ENCODE data around the gene CDC42SE2.
"Not testable (repeated sequence)": the region's sequence is repeated elsewhere in the genome, so short reads cannot be mapped to it uniquely, and the experiment has no call there.

CDC42SE2 gene

GRCh38 chr5:131396630-131397273, 132.9 kb downstream of the CDC42SE2 start:
- no peak for DNase-seq

- DNase-seq, result not testable (repeated sequence)
Observed at GRCh38 chr5:131399007-131399406, 135.2 kb downstream of the CDC42SE2 start.

GRCh38 chr5:131400585-131400984, 136.7 kb downstream of the CDC42SE2 start:
- DNase-seq, result no peak

- DNase-seq, result no peak
Observed at GRCh38 chr5:131405674-131406073, 141.8 kb downstream of the CDC42SE2 start.

- DNase-seq, result no peak
Observed at GRCh38 chr5:131406076-131406475, 142.2 kb downstream of the CDC42SE2 start.

- no peak for DNase-seq
Observed at GRCh38 chr5:131406975-131407638, 143.3 kb downstream of the CDC42SE2 start.

- no peak for DNase-seq
Observed at GRCh38 chr5:131413605-131414559, 150.0 kb downstream of the CDC42SE2 start.

GRCh38 chr5:131416729-131417128, 152.9 kb downstream of the CDC42SE2 start:
- DNase-seq, result no peak

GRCh38 chr5:131417240-131417869, 153.5 kb downstream of the CDC42SE2 start:
- peak; percentile 66 for DNase-seq

- DNase-seq, result no peak
Observed at GRCh38 chr5:131418846-131419245, 155.0 kb downstream of the CDC42SE2 start.

GRCh38 chr5:131419877-131420276, 156.0 kb downstream of the CDC42SE2 start:
- no peak for DNase-seq

- DNase-seq, result no peak
Observed at GRCh38 chr5:131423056-131423455, 159.2 kb downstream of the CDC42SE2 start.

- no peak for DNase-seq
Observed at GRCh38 chr5:131426011-131426410, 162.2 kb downstream of the CDC42SE2 start.

- no peak for DNase-seq
Observed at GRCh38 chr5:131430794-131431193, 166.9 kb downstream of the CDC42SE2 start.

- no peak for DNase-seq
Observed at GRCh38 chr5:131431794-131432193, 167.9 kb downstream of the CDC42SE2 start.

GRCh38 chr5:131433109-131433508, 169.3 kb downstream of the CDC42SE2 start:
- DNase-seq, result no peak

GRCh38 chr5:131436081-131436480, 172.2 kb downstream of the CDC42SE2 start:
- DNase-seq, result no peak

- no peak for DNase-seq
Observed at GRCh38 chr5:131441184-131441583, 177.3 kb downstream of the CDC42SE2 start.
